Thyroid gland (tissue), 4 donors: ENCODE measurements around the gene YAP1. TPM values are rescaled to one million over a fixed set of nuclear protein-coding genes. Genes with fewer than 3 reads are reported as not detected.
"Not testable (repeated sequence)": the region's sequence is repeated elsewhere in the genome, so short reads cannot be mapped to it uniquely, and the experiment has no call there.

Experiments
- DNase-seq, 2 donors: peaks; one replicate each; pipeline ENCODE4 v3.0.0-alpha.2; 2019
- H3K27ac ChIP-seq, 3 donors: fragments of 200-600 bp; sonication (generic); 1 replicate in 2 of 3; 2 replicates in 1 of 3; pipeline ENCODE4 v1.5.1; 2016 to 2019; ENCODE audit warnings: mild to moderate bottlenecking in 1 of 3, moderate library complexity in 1 of 3
- H3K27me3 ChIP-seq: fragments of 200-600 bp; sonication (generic); one replicate; pipeline ENCODE4 v1.5.1; 2019
- H3K36me3 ChIP-seq, 2 donors: fragments of 200-600 bp; sonication (generic); one replicate each; pipeline ENCODE4 v1.5.1; 2016 to 2019
- H3K4me1 ChIP-seq, 2 donors: fragments of 200-600 bp; sonication (generic); one replicate each; pipeline ENCODE4 v1.5.1; 2017 to 2019
- H3K4me3 ChIP-seq, 3 donors: fragments of 200-600 bp; sonication (generic); replicated peaks in 1 of 3; 1 replicate in 2 of 3; 2 replicates in 1 of 3; pipeline ENCODE4 v1.5.1; 2016; ENCODE audit warnings: mild to moderate bottlenecking in 1 of 3
- H3K9me3 ChIP-seq: fragments of 200-600 bp; sonication (generic); one replicate; pipeline ENCODE4 v1.5.1; 2017
- CTCF ChIP-seq, 6 experiments: fragments of 200-600 bp in 3 of 6; fragments of 450-650 bp in 3 of 6; sonication (generic) in 3 of 6; IDR thresholded peaks; one replicate each; pipeline ENCODE4 v1.5.1; 2016 to 2019; ENCODE audit warnings: antibody characterized with exemption in 6 of 6, mild to moderate bottlenecking in 2 of 6, inconsistent platforms in 1 of 6, moderate library complexity in 1 of 6
- POLR2A ChIP-seq, 2 donors: fragments of 450-650 bp; IDR thresholded peaks; one replicate each; pipeline ENCODE4 v1.6.1; 2017; ENCODE audit warnings: antibody characterized with exemption in 2 of 2, mild to moderate bottlenecking in 2 of 2, moderate library complexity in 1 of 2
- WGBS, 2 donors: methylation state at CpG; one replicate each; pipeline ENCODE4 v1.1.5; 2017; 5-methylcytosine and 5-hydroxymethylcytosine counted together
- intact Hi-C: fragments of 100-400 bp; cut with DNase I; formaldehyde crosslinking; loops from one replicate; pipeline ENCODE4 v1.15.1; 2023
- total RNA-seq, 4 donors: library from RNA; depleted of rRNA; stranded (reverse); fragments of >200 nt; gene quantifications; one replicate each; pipeline ENCODE4 v1.2.3, GENCODE V29; 2016

YAP1 gene
- total RNA-seq, 4 donors from 2014 or later, result 162 to 202 (median 176) TPM

DNA sequence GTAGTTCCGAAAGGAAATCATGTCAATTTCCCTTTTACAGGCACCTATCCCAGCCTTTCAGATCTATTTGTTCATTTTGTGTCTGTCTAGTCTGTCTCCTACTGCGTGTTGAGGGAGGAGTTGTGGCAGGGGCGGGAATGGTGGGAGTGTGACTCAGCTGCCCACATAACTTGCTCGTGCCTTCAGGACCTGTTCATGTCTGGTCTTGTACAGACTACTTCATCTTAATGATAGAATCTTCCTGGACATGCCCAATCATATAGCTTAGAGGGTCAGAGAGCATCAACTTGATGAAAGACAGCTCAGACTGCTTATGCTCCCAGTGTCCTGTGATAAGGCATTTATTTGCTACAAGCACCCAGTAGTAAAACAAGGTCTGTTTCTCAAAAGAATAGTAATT, 146.0 kb downstream of the YAP1 start:
- H3K4me1 ChIP-seq, result no peaks in the 10 kb centered on the region
- TF ChIP-seq CTCF (IDR thresholded peaks at IDR 0.05) (no peak), POLR2A (IDR thresholded peaks at IDR 0.05) (no peak)
- no peaks in the 10 kb centered on the region for H3K9me3 ChIP-seq
- no peaks in the 10 kb centered on the region for H3K27me3 ChIP-seq
- intact Hi-C loops, result no loop called here
- no peaks in the 10 kb centered on the region for H3K36me3 ChIP-seq
- no peak overlapping the region for H3K27ac ChIP-seq
- DNase-seq, result no peak
- WGBS, 2 donors, result 96% methylated on average over 4 of the region's 4 CpGs
- no peak overlapping the region for H3K4me3 ChIP-seq

DNA sequence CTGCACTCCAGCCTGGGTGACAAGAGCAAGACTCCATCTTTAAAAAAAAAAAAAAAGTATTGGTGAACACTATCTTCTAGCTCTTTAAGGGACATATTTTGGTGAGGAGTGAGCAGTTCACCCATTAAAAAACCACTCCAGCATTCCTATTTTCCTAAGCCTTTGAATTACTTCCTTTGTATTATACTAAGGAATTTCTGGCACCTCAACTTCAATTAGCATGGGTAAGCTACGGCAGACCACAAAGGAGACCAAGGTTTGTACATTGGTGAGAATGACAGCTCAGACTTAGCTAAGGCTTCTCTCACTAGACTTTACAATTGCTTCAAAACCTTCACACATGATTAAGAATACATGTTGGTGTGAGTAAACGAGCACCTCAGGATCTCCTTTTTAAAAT, 150.0 kb downstream of the YAP1 start:
- H3K36me3 ChIP-seq, result no peaks in the 10 kb centered on the region
- H3K27me3 ChIP-seq, result no peaks in the 10 kb centered on the region
- no peaks in the 10 kb centered on the region for H3K4me1 ChIP-seq
- WGBS, 2 donors, result 87 to 89% methylated on average over 2 of the region's 2 CpGs
- H3K4me3 ChIP-seq, result no peak overlapping the region
- no peak overlapping the region for H3K27ac ChIP-seq
- intact Hi-C loops, result loop anchor here (10.0 kb wide), 1 partner anchor 155 kb away; no protein-coding TSS in a partner anchor
- no peaks in the 10 kb centered on the region for H3K9me3 ChIP-seq
- no peak for DNase-seq
- TF ChIP-seq POLR2A (IDR thresholded peaks at IDR 0.05) (no peak), CTCF (IDR thresholded peaks at IDR 0.05) (no peak)

- TF ChIP-seq CTCF (IDR thresholded peaks at IDR 0.05) (no peak), POLR2A (IDR thresholded peaks at IDR 0.05) (no peak)
- Histone ChIP-seq H3K36me3 (no peaks in the 10 kb centered on the region), H3K4me1 (no peaks in the 10 kb centered on the region), H3K4me3 (no peak overlapping the region), H3K27me3 (no peaks in the 10 kb centered on the region), H3K27ac (no peak overlapping the region), H3K9me3 (no peaks in the 10 kb centered on the region)
- WGBS, 2 donors, result 92 to 94% methylated on average over 3 of the region's 3 CpGs
- intact Hi-C loops, result loop anchor here (10.0 kb wide), 1 partner anchor 159 kb away; no protein-coding TSS in a partner anchor
- DNase-seq, result no peak
Observed at GRCh38 chr11:102263379-102264003, 153.2 kb downstream of the YAP1 start.

GRCh38 chr11:102264704-102265103, 154.5 kb downstream of the YAP1 start:
- H3K4me3 ChIP-seq, H3K27me3 ChIP-seq, DNase-seq, H3K27ac ChIP-seq, H3K9me3 ChIP-seq, H3K4me1 ChIP-seq, H3K36me3 ChIP-seq: not testable (repeated sequence)
- intact Hi-C loops, result loop anchor here (10.0 kb wide), 1 partner anchor 160 kb away; no protein-coding TSS in a partner anchor
- 93 to 97% methylated on average over 5 of the region's 5 CpGs for WGBS, 2 donors

DNA sequence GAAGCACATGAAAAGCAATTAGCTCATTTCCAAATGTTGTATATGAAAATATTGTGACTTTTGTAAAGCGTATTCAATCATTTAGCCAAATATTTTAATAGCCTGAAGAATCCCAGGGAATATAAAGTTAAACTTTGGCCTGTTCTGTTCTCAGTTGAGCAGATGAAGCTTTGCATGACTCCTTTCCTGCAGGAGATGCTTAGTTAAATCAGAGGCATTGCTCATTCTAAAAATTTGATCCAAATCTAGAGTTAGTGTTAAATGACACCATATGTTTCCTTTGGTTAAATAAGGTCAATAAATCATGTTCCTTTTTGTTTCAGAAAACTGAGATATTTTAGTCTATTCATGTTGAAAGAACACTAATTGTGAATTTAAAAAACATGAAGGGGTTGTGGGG, 155.9 kb downstream of the YAP1 start:
- Histone ChIP-seq H3K4me1 (peaks cover 3 to 4% of the 10 kb centered on the region in 2 donors), H3K36me3 (no peaks in the 10 kb centered on the region), H3K27me3 (no peaks in the 10 kb centered on the region), H3K27ac (no peak overlapping the region), H3K9me3 (no peaks in the 10 kb centered on the region), H3K4me3 (no peak overlapping the region)
- no peak for TF ChIP-seq POLR2A (IDR thresholded peaks at IDR 0.05)
- no peak for TF ChIP-seq CTCF (IDR thresholded peaks at IDR 0.05)
- intact Hi-C loops, result loop anchor here (10.0 kb wide), 1 partner anchor 161 kb away; no protein-coding TSS in a partner anchor
- 89 to 92% methylated on average over 1 of the region's 1 CpG for WGBS, 2 donors
- DNase-seq, result no peak
